ENCODE results near the gene DCHS2.

DCHS2 gene

DNA sequence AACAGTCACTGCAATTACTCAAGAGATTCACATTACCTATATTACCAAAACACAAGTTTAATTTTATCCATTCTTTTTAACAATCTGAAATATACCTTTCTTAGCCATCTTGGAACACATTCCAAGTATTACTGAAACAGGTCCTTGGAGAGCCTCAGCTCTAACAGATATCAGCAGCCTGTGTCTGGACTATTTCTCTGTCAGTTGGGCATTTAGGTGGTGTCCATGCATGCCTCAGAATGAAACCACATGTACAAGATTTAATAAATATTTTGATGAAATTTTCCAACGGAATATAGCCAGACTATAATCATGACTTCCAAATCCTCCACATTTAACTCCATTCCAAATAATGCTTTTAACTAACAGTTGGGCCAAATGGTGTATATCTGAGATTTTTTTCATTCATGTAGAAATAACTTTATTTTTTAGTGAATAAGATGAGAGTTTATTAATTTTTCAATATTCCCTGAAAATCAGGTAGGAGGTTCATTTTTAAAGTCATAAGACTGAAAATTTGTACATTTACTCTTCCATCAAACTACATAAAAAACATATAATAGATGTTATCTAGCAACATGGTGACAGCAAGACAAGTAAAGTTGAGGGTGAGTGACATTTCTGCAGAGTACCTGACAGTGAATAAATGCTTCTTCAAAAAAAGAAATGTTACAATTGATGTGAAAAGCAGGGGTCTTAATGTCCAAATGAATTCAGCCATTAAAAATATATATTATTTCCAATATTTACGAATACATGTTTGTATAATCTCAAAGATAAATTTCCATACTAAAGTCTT is 174.2 kb downstream of the DCHS2 start:
- no peak overlapping the region for H3K9ac ChIP-seq (ENCODE audit: low read depth, low read length)
- H3K4me1 ChIP-seq (ENCODE audit: insufficient read depth, low read length) = no peaks in the 10 kb centered on the region
- no peaks in the 10 kb centered on the region for H3K36me3 ChIP-seq (ENCODE audit: insufficient read depth, low read length)
- H3K9me3 ChIP-seq (ENCODE audit: control insufficient read depth, insufficient read depth, low read length) = no peaks in the 10 kb centered on the region

DNA sequence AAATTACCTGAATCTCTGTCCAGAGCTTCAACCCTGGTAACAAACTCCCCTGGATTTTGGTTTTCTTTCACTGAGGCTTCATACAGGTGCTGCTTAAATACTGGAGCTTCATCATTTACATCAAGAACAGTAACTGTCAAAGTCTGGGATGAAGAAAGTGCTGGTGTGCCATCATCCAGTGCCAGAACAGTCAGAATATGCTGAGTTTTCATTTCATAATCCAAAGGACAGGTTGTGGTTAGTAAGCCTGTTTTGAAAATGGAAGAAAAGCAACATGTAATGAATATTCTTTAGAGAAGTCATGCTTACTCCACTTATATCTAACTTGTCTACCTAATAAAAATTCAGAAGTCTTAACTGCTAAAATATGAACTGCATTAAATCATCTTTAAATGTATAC is 175.9 kb downstream of the DCHS2 start:
- Histone ChIP-seq H3K9ac (ENCODE audit: low read depth, low read length) (no peak overlapping the region), H3K36me3 (ENCODE audit: insufficient read depth, low read length) (no peaks in the 10 kb centered on the region), H3K4me1 (ENCODE audit: insufficient read depth, low read length) (no peaks in the 10 kb centered on the region), H3K9me3 (ENCODE audit: control insufficient read depth, insufficient read depth, low read length) (no peaks in the 10 kb centered on the region)

DNA sequence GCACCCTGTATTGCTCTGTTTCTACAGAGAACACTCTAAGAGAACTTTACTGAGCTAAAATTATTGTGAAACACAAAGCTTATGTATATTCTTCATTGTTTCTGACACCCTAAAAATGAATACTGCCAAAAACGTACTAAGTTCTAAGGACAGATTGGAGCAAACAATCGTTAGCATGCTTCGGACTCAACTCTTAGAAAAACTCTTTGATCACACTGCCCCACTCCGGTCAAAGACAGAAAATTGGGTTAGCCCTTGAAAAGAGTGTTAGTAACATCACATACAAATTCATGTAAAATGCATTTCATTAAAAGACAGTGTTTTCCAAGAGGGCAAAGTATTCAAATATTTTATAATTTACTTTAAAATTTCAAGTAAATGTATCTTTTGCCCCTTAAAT is 177.4 kb downstream of the DCHS2 start:
- Histone ChIP-seq H3K36me3 (ENCODE audit: insufficient read depth, low read length) (no peaks in the 10 kb centered on the region), H3K4me1 (ENCODE audit: insufficient read depth, low read length) (no peaks in the 10 kb centered on the region), H3K9ac (ENCODE audit: low read depth, low read length) (no peak overlapping the region), H3K9me3 (ENCODE audit: control insufficient read depth, insufficient read depth, low read length) (no peaks in the 10 kb centered on the region)

DNA sequence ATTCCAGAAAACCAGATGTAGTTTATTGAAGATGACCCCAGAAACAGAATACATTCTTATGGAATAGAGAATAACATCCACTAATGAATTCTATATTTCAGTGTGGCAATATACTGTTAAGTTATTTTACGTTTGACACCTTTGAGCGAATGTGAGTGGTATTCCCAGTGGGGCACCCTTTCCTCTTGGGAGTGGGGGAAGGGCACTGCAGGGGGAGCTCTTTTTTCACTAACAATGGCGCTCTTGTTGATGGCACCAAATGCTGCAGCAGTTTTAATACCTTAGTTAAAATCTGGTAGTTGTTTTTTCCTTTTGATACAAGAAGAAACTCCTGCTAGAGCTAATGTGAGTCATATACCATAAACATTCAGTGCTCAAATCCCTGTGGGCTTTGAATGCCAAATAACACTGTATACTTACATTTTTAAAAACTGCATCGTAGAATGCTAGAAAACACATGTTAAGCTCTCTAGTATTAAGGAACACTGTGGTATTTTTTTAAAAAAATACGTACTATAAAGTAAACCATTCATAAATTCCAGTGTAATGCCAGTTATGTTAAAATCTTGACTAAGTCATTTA is 178.5 kb downstream of the DCHS2 start:
- H3K36me3 ChIP-seq (ENCODE audit: insufficient read depth, low read length) = no peaks in the 10 kb centered on the region
- no peaks in the 10 kb centered on the region for H3K4me1 ChIP-seq (ENCODE audit: insufficient read depth, low read length)
- H3K9ac ChIP-seq (ENCODE audit: low read depth, low read length) = no peak overlapping the region
- H3K9me3 ChIP-seq (ENCODE audit: control insufficient read depth, insufficient read depth, low read length) = no peaks in the 10 kb centered on the region

DNA sequence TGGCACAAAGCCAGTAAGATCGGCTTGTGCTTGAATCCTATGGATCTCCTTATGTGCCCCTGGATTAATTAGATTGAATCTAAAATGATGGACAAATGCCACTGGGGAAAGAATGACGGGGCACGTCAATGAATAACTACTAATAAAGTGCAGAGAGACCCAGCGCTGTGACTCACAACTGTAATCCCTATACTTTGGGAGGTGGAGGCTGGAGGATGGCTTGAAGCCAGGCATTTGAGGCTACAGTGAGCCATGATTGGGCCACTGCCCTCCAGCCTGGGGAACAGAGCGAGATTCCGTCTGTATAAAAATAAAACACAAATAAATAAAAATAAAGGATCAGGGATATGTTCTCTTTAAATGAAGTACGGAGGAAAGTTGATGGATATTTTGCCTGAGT is 179.4 kb downstream of the DCHS2 start:
- Histone ChIP-seq H3K36me3 (ENCODE audit: insufficient read depth, low read length) (no peaks in the 10 kb centered on the region), H3K4me1 (ENCODE audit: insufficient read depth, low read length) (no peaks in the 10 kb centered on the region), H3K9me3 (ENCODE audit: control insufficient read depth, insufficient read depth, low read length) (no peaks in the 10 kb centered on the region), H3K9ac (ENCODE audit: low read depth, low read length) (no peak overlapping the region)

DNA sequence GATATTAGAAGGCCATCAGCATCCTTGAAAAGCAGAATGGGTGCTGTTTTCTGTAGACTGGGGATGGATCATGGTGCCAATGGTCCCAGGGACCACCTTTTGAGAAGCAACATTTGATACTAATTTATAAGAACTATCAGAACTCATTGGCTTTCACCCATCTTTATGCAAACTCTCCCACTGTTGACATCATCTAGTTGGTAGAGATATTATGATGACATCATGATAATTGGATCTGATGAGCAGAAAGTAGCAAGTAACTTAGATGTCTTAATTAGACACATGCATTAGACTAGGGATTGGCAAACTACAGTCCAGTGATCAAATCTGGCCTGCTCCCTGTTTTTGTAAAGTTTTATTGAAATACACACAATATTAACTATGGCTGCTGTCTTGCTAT is 181.0 kb downstream of the DCHS2 start:
- H3K4me1 ChIP-seq (ENCODE audit: insufficient read depth, low read length) = no peaks in the 10 kb centered on the region
- H3K9me3 ChIP-seq (ENCODE audit: control insufficient read depth, insufficient read depth, low read length) = no peaks in the 10 kb centered on the region
- no peak overlapping the region for H3K9ac ChIP-seq (ENCODE audit: low read depth, low read length)
- H3K36me3 ChIP-seq (ENCODE audit: insufficient read depth, low read length) = no peaks in the 10 kb centered on the region

DNA sequence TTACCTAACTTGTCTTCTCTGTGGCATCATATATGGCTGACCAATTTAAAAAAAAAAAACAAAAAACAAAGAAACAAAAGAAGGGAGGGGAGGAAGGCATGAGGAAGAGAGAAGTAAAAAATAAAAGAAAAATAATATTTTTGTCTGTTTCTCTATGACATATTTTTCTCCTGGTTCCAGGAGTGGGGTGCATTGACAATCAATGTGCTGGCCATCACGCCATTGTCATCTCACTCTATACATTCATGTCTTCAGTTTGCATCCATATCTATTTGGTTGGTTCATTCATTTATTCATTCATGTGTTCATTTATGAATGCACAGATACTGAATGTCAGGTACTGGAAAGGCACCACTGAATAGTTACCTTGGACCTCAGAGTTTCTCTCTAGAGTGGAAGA is 183.4 kb downstream of the DCHS2 start:
- Histone ChIP-seq H3K36me3 (ENCODE audit: insufficient read depth, low read length) (no peaks in the 10 kb centered on the region), H3K9me3 (ENCODE audit: control insufficient read depth, insufficient read depth, low read length) (no peaks in the 10 kb centered on the region), H3K4me1 (ENCODE audit: insufficient read depth, low read length) (no peaks in the 10 kb centered on the region), H3K9ac (ENCODE audit: low read depth, low read length) (no peak overlapping the region)

DNA sequence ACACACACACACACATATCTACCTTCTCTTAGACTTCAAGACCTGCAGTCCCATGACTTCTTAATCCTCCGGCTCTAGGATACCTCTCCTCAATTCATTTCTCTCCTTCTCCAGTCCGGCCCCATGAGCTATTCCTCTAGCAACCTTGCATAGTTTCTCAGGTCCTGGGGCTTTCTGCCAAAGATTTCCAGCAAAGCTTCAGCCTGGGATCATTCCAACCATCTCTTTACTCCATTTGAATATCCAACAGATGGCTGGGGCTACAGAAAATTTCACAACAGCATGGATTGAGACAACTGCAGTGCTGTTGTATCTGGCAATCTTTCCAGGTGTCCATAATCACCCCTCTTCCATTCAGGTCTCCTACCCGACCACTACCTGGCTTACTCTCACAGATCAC is 184.1 kb downstream of the DCHS2 start:
- Histone ChIP-seq H3K4me1 (ENCODE audit: insufficient read depth, low read length) (no peaks in the 10 kb centered on the region), H3K36me3 (ENCODE audit: insufficient read depth, low read length) (no peaks in the 10 kb centered on the region), H3K9ac (ENCODE audit: low read depth, low read length) (no peak overlapping the region), H3K9me3 (ENCODE audit: control insufficient read depth, insufficient read depth, low read length) (no peaks in the 10 kb centered on the region)

DNA sequence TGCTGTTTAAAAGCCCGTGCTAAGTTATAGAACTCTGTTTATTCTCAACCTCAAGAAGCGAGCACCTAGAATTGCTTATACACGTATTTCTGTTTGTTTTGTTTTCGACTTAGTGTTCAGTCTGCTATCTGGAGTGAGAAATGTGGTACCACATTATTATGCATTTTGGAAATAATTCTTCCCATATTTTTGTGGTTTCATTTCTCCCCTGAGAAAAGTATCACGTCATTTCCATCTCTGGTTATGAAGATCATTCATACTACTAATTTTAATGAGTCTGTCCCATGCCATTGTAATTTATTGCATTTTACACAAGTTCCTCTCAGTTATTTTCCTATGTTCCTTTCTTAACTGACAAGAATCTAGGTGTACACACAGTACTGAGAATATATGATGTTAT is 186.0 kb downstream of the DCHS2 start:
- Histone ChIP-seq H3K36me3 (ENCODE audit: insufficient read depth, low read length) (no peaks in the 10 kb centered on the region), H3K9me3 (ENCODE audit: control insufficient read depth, insufficient read depth, low read length) (no peaks in the 10 kb centered on the region), H3K4me1 (ENCODE audit: insufficient read depth, low read length) (no peaks in the 10 kb centered on the region), H3K9ac (ENCODE audit: low read depth, low read length) (no peak overlapping the region)

DNA sequence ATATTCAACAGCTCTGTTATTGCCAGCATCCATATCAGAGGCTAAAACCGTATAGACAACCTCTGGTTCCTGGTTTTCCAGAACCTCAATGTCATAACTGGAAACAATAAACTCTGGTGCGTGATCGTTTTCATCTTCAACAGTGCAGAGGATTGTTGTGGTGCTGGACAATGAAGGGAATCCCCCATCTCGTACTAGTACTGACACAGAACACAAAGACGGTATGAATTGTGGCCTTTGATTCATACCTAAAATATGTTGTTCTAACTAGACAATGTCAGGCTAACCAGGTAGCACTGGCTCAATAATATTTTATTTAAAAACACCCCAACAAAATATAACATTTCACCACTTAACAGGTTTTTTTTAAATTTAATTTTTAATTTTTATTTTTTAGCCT is 186.9 kb downstream of the DCHS2 start:
- H3K9ac ChIP-seq (ENCODE audit: low read depth, low read length) = no peak overlapping the region
- H3K9me3 ChIP-seq (ENCODE audit: control insufficient read depth, insufficient read depth, low read length) = no peaks in the 10 kb centered on the region
- H3K4me1 ChIP-seq (ENCODE audit: insufficient read depth, low read length) = no peaks in the 10 kb centered on the region
- H3K36me3 ChIP-seq (ENCODE audit: insufficient read depth, low read length) = no peaks in the 10 kb centered on the region

DNA sequence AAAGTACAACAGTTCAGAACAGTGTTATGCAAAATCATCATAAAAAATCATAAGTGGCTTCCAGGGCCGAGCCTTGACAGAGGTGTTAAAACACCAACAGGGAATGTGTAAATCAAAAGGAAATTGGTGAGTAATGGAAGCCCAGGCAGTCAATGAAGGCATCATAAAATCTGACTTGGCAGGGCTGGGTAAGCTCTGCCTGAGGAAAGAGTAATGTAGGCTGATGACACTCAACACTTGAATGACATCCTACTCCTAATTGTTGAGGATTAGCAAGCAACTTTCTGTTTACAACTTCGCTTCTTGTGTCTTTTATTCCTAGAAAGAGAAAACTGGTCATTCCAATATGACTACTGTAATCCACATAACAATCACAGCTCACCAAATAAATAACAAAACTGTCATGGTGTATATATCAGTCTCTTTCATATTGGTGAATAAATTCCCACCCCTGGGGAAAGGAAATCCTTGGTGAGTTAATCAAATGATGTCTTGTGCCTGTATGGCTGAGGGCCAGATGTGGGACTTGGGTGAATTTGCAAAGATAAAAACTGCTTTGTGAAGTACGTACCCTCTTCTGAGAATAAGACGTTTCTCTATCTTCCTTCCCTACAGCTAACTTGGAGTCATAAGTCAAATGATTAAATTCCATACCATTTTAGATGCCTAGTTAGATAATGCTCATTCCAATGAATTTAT is 196.8 kb downstream of the DCHS2 start:
- no peak overlapping the region for H3K9ac ChIP-seq (ENCODE audit: low read depth, low read length)
- H3K4me1 ChIP-seq (ENCODE audit: insufficient read depth, low read length) = no peaks in the 10 kb centered on the region
- no peaks in the 10 kb centered on the region for H3K36me3 ChIP-seq (ENCODE audit: insufficient read depth, low read length)
- H3K9me3 ChIP-seq (ENCODE audit: control insufficient read depth, insufficient read depth, low read length) = no peaks in the 10 kb centered on the region

DNA sequence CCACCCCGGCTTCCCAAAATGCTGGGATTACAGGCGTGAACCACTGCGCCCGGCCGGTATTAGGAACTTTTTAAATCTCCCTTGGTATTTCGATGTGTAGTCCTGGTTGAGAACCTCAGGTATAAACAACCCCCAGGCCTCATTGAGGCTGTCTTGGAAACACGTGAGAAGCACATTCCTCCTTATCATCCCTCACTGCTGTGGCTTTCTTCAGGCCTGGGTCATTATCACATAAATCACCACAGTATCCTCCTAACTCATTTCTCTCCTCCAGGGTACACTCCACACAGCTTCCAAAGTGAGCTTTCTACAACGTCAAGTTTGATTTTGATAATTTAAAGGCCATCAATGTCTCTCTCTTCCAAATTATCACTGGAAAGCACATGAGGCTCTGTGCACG is 198.2 kb downstream of the DCHS2 start:
- no peaks in the 10 kb centered on the region for H3K4me1 ChIP-seq (ENCODE audit: insufficient read depth, low read length)
- no peak overlapping the region for H3K9ac ChIP-seq (ENCODE audit: low read depth, low read length)
- H3K9me3 ChIP-seq (ENCODE audit: control insufficient read depth, insufficient read depth, low read length) = no peaks in the 10 kb centered on the region
- H3K36me3 ChIP-seq (ENCODE audit: insufficient read depth, low read length) = no peaks in the 10 kb centered on the region

DNA sequence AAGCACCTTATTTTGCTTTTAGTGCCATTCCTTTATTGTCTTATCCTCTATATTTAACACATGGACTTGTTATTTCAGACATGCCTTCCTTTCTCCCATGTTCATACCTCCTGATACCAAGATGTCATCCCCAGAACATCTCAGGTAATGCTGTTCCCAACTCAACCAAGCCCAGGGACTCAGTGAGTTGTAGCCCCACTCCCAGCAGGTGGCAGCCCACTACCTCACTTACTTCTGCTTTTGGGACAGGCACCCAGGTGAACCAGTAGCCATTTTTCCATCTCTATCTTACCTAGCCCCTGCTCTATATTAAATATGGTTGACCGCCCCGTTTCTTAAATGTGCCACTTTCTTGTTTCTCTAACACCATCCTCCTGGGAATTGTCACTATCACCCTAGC is 199.0 kb downstream of the DCHS2 start:
- Histone ChIP-seq H3K9ac (ENCODE audit: low read depth, low read length) (no peak overlapping the region), H3K4me1 (ENCODE audit: insufficient read depth, low read length) (no peaks in the 10 kb centered on the region), H3K9me3 (ENCODE audit: control insufficient read depth, insufficient read depth, low read length) (no peaks in the 10 kb centered on the region), H3K36me3 (ENCODE audit: insufficient read depth, low read length) (no peaks in the 10 kb centered on the region)

DNA sequence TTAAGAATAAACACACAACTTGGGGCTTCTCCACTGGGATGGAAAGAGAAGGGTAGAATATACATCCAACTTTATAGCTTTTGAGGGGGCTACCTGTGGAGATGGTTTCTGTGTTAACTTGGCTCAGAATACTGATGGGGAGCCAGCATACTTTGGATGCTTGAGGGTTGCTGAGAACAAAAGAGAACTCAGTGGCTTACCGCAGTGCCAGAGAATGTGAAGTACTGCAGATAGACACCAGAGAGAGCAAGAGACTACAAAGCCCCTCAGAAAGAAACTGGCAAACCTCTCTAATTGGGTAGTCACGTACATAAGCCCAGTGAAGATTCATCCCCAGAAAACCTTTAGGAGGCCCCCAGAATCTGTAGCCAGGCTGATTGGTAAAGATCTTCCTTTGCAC is 214.4 kb downstream of the DCHS2 start:
- Histone ChIP-seq H3K9me3 (ENCODE audit: control insufficient read depth, insufficient read depth, low read length) (peaks cover 5% of the 10 kb centered on the region; the same call in 1 of the 2 replicates), H3K36me3 (ENCODE audit: insufficient read depth, low read length) (no peaks in the 10 kb centered on the region), H3K9ac (ENCODE audit: low read depth, low read length) (no peak overlapping the region), H3K4me1 (ENCODE audit: insufficient read depth, low read length) (0 out of 2 replicates have a peak, but pooled peaks cover 3% of the 10 kb centered on the region)

DNA sequence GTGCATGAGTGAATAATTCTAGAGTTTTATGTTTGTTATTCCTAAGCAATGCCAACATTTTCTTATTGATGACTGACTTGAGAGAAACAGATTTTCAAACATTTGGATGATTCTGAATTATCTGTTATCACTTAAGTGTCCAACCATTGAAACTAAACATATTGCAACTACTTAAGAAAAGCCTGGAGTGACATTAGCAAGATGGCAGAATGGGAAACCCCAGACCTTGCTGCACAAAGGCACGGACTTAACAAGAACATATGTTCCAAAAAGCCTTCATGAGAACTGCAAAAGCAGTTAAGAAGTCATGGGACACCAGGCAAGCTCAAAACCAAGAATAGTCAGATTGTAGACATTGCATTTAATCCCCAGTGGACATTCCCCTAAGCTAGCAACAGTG is 215.1 kb downstream of the DCHS2 start:
- H3K9me3 ChIP-seq (ENCODE audit: control insufficient read depth, insufficient read depth, low read length) = peaks cover 5% of the 10 kb centered on the region; the same call in 1 of the 2 replicates

More for the DNA sequence above, 215.1 kb downstream of the DCHS2 start:
- no peak overlapping the region for H3K9ac ChIP-seq (ENCODE audit: low read depth, low read length)
- no peaks in the 10 kb centered on the region for H3K36me3 ChIP-seq (ENCODE audit: insufficient read depth, low read length)
- 0 out of 2 replicates have a peak, but pooled peaks cover 3% of the 10 kb centered on the region for H3K4me1 ChIP-seq (ENCODE audit: insufficient read depth, low read length)
